Stimulated activated naive B cell treated with anti-CD40 and anti-IgM and Interleukin-4, amounts not matched to agents 10 μg/mL and 1 μg/mL and 100 μg/mL, for 72 hours (primary cell): ENCODE data around the gene TMEM259.

Experiments
- ATAC-seq, 2 donors: fragments of 150-1000 bp; cut with Tn5 transposase; replicated peaks; 2 replicates each; pipeline ENCODE4 v1.10.0; 2021; ENCODE audit warnings: moderate library complexity in 1 of 2
- DNase-seq: peaks from one replicate; pipeline ENCODE4 v3.0.0; 2021
- H3K27ac Mint-ChIP-seq: one replicate; pipeline ENCODE4 v1.8.0; 2022; ENCODE audit warnings: mild to moderate bottlenecking, mixed read lengths
- H3K27me3 Mint-ChIP-seq, 2 donors: one replicate each; pipeline ENCODE4 v1.8.0; 2022; ENCODE audit warnings: mixed read lengths in 2 of 2
- H3K36me3 Mint-ChIP-seq, 2 donors: one replicate each; pipeline ENCODE4 v1.8.0; 2022; ENCODE audit warnings: mixed read lengths in 2 of 2, mild to moderate bottlenecking in 1 of 2
- H3K4me1 Mint-ChIP-seq, 2 donors: one replicate each; pipeline ENCODE4 v1.8.0; 2022; ENCODE audit warnings: mixed read lengths in 2 of 2, mild to moderate bottlenecking in 1 of 2
- H3K4me3 Mint-ChIP-seq, 2 donors: one replicate each; pipeline ENCODE4 v1.8.0; 2022; ENCODE audit warnings: mild to moderate bottlenecking in 2 of 2, mixed read lengths in 2 of 2, moderate library complexity in 1 of 2
- H3K9me3 Mint-ChIP-seq, 2 donors: one replicate each; pipeline ENCODE4 v1.8.0; 2022; ENCODE audit warnings: mixed read lengths in 2 of 2, mild to moderate bottlenecking in 1 of 2

The TMEM259 gene

DNA sequence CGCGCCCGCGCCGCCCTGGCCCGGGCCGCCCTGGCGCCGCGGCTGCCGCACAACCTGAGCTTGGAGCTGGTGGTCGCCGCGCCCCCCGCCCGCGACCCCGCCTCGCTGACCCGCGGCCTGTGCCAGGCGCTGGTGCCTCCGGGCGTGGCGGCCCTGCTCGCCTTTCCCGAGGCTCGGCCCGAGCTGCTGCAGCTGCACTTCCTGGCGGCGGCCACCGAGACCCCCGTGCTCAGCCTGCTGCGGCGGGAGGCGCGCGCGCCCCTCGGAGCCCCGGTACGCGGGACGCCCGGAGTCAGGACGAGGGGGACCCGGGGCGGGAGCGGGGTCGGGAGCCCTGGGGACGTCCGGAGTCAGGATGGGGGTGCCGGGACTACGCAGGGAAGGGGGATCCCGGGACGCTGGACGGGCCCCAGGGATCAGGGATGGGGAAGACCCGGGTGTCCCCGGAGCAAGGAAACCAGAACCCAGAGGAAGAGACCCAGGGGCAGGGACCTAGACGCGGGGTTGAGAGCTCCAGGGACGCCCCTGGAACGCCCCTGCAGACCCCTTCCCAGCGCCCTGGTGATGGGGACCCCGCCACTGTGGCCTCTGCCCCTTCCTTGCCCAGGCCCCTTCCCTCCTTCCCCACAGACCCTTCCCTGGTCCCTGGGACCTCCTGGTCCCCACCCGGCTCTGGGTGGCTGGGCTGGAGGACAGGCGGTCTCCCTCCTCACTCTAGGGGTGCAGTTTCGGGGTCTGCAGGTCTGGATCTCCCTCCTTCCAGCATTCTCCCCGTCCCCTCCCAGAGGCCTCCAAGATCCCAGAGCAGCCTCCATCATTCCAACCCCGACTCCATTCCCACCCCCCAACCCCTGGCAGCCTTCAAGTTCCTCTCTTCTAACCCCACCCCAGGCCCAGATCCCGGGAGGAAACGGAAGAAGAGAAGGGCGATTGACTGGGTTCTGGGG, 20.1 kb downstream of the TMEM259 start:
- ATAC-seq (no peak), DNase-seq (no peak)
- peaks cover 0 to 4% of the 10 kb centered on the region in 2 donors for H3K9me3 Mint-ChIP-seq
- peaks cover 23 to 29% of the 10 kb centered on the region in 2 donors for H3K4me1 Mint-ChIP-seq
- peaks cover 38 to 58% of the 10 kb centered on the region in 2 donors for H3K27me3 Mint-ChIP-seq
- peak overlapping the region; percentile 51 to 73 for H3K4me3 Mint-ChIP-seq
- peaks cover 7 to 17% of the 10 kb centered on the region in 2 donors for H3K36me3 Mint-ChIP-seq
- peak overlapping the region; percentile 25 for H3K27ac Mint-ChIP-seq

DNA sequence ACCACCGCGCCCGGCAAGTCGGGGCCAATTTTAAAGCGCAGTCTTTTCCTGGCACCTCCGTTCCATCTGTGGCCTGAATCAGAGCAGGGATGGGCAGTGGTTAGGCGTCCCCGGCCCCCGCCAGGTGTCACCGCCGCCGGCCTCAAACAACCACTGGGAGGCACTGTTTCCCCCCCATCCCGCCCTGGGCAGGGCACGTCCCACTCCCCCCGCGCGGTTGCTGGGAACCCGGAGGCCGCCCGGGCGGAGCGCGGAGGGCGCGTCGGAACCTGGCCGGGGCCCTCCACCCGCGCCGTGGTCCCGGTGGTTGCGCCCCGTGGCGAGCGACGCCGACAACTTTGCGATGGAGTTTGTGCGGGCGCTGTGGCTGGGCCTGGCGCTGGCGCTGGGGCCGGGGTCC, 20.8 kb downstream of the TMEM259 start, which contains the start of gene GRIN3B:
Gene GRIN3B (plus strand): TSS at position 325 of the 400 bp plus-strand sequence. CDS start 19 bp downstream, at position 344.
- Mint-ChIP-seq H3K4me1 (peaks cover 23 to 25% of the 10 kb centered on the region in 2 donors), H3K36me3 (peaks cover 6 to 18% of the 10 kb centered on the region in 2 donors), H3K27me3 (peaks cover 38 to 58% of the 10 kb centered on the region in 2 donors), H3K9me3 (peaks cover 0 to 4% of the 10 kb centered on the region in 2 donors), H3K27ac (peak within 1 kb of the TSS; percentile 84), H3K4me3 (peak within 1 kb of the TSS; percentile 52 to 73)
- peak; percentile 38 for DNase-seq
- ATAC-seq, result peak; percentile 51 to 66

GRCh38 chr19:999379-999719, 21.6 kb downstream of the TMEM259 start:
- Mint-ChIP-seq H3K27me3 (peaks cover 38 to 58% of the 10 kb centered on the region in 2 donors), H3K4me3 (peak overlapping the region; percentile 52 to 69), H3K36me3 (peaks cover 4 to 20% of the 10 kb centered on the region in 2 donors), H3K27ac (peak overlapping the region; percentile 84), H3K4me1 (peaks cover 23 to 24% of the 10 kb centered on the region in 2 donors), H3K9me3 (peaks cover 0 to 4% of the 10 kb centered on the region in 2 donors)
- ATAC-seq (no peak), DNase-seq (no peak)

GRCh38 chr19:998064-998463, 22.9 kb downstream of the TMEM259 start:
- Mint-ChIP-seq H3K9me3 (peaks cover 0 to 4% of the 10 kb centered on the region in 2 donors), H3K27ac (no peak overlapping the region), H3K4me1 (peaks cover 18 to 24% of the 10 kb centered on the region in 2 donors), H3K36me3 (peaks cover 5 to 30% of the 10 kb centered on the region in 2 donors), H3K27me3 (peaks cover 38 to 53% of the 10 kb centered on the region in 2 donors), H3K4me3 (no peak overlapping the region)
- ATAC-seq, result no peak
- DNase-seq, result no peak

- Mint-ChIP-seq H3K27me3 (peaks cover 30 to 40% of the 10 kb centered on the region in 2 donors), H3K9me3 (peaks cover 0 to 4% of the 10 kb centered on the region in 2 donors), H3K4me1 (peaks cover 14 to 17% of the 10 kb centered on the region in 2 donors), H3K36me3 (peaks cover 8 to 32% of the 10 kb centered on the region in 2 donors), H3K4me3 (peak overlapping the region in 1 of 2 donors; percentile 32), H3K27ac (peak overlapping the region; percentile 73)
- peak; percentile 29 to 48 for ATAC-seq
- peak; percentile 41 for DNase-seq
Observed at GRCh38 chr19:996051-996838, 24.7 kb downstream of the TMEM259 start.

DNA sequence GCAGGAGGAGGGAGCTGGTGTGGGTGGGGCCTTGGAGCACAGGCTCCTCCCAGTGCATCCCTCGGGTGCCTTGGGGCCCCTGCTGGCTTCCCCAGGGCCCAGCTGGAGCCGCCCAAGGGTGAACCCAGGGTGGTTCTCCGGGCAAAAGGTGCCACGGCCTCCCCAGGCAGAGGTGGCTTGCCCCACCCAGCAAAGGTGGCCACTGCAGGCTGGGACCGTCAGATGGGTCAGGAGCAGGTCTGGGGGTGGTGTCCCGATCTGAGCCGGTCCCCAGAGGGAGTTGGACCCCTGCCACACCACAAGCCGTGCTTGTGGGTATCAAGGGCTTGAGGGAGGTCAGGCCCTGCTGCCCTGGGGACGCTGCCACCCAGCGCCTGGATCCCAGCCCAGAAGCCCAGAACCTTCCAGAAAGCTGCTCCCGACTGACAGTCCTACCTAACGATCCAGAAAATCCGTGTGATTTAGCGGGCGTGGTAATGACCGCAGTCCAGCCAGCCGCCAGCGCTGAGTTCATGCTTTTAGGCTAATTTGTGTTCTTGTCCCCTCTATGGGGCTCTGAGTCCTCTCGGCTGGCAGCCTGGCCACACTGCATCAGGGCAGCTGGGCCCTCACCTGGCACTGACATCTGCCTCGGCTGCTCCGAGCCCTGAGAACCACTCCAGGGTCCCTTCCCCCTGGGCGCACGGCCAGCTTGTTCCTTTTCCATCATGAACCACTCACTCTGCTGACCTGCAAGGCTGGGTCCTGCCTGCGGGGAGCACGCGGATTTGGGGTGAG, 25.7 kb downstream of the TMEM259 start:
- DNase-seq, result no peak
- H3K9me3 Mint-ChIP-seq, result peaks cover 0 to 4% of the 10 kb centered on the region in 2 donors
- no peak overlapping the region for H3K27ac Mint-ChIP-seq
- H3K4me3 Mint-ChIP-seq, result no peak overlapping the region
- peaks cover 16 to 41% of the 10 kb centered on the region in 2 donors for H3K36me3 Mint-ChIP-seq
- H3K4me1 Mint-ChIP-seq, result peaks cover 11 to 14% of the 10 kb centered on the region in 2 donors
- ATAC-seq, result no peak
- H3K27me3 Mint-ChIP-seq, result peaks cover 27 to 35% of the 10 kb centered on the region in 2 donors

GRCh38 chr19:994516-994915, 26.4 kb downstream of the TMEM259 start:
- H3K4me3 Mint-ChIP-seq, result no peak overlapping the region
- H3K4me1 Mint-ChIP-seq, result peaks cover 11 to 14% of the 10 kb centered on the region in 2 donors
- ATAC-seq, result no peak

GRCh38 chr19:993831-994393, 27.0 kb downstream of the TMEM259 start:
- Mint-ChIP-seq H3K27me3 (peaks cover 21 to 28% of the 10 kb centered on the region in 2 donors), H3K9me3 (no peaks in the 10 kb centered on the region), H3K36me3 (peaks cover 22 to 44% of the 10 kb centered on the region in 2 donors), H3K4me3 (no peak overlapping the region), H3K27ac (no peak overlapping the region), H3K4me1 (peaks cover 7 to 10% of the 10 kb centered on the region in 2 donors)
- no peak for ATAC-seq
- no peak for DNase-seq

More at GRCh38 chr19:994516-994915, 26.4 kb downstream of the TMEM259 start:
- Mint-ChIP-seq H3K27ac (no peak overlapping the region), H3K27me3 (peaks cover 27 to 34% of the 10 kb centered on the region in 2 donors), H3K36me3 (peaks cover 22 to 42% of the 10 kb centered on the region in 2 donors), H3K9me3 (peaks cover 0 to 4% of the 10 kb centered on the region in 2 donors)
- no peak for DNase-seq

DNA sequence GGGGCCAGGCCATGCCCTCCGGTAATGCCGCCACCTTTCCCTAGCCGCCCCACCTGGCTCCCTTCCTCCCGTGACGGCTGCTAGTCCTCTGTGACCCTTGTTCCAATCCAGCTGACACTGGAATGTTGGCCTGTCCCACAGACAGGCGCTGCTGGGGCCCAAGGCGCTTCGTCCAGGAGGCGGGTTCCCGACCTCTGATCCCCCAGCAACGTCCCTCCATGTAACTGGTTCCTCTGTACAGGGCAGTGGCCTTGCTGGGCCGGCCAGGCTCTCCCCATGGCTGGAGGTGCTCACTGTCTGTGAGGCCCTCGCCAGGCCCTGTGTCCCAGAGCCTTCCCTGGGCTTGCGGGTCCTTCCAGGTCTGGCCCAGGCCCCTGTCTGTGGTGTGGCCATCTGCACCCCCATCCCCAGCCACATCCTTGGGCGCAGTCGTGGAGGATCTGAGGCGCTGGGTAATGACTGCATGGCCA, 27.5 kb downstream of the TMEM259 start:
- Mint-ChIP-seq H3K27me3 (peaks cover 17 to 24% of the 10 kb centered on the region in 2 donors), H3K9me3 (no peaks in the 10 kb centered on the region), H3K4me3 (no peak overlapping the region), H3K36me3 (peaks cover 27 to 49% of the 10 kb centered on the region in 2 donors), H3K27ac (no peak overlapping the region), H3K4me1 (peaks cover 5 to 8% of the 10 kb centered on the region in 2 donors)
- DNase-seq (no peak), ATAC-seq (no peak)

- DNase-seq (no peak), ATAC-seq (no peak)
- H3K27me3 Mint-ChIP-seq, result peaks cover 12 to 18% of the 10 kb centered on the region in 2 donors
- H3K9me3 Mint-ChIP-seq, result no peaks in the 10 kb centered on the region
- H3K4me1 Mint-ChIP-seq, result peaks cover 7 to 8% of the 10 kb centered on the region in 2 donors
- H3K36me3 Mint-ChIP-seq, result peaks cover 32 to 54% of the 10 kb centered on the region in 2 donors
- no peak overlapping the region for H3K4me3 Mint-ChIP-seq
- H3K27ac Mint-ChIP-seq, result no peak overlapping the region
Observed at GRCh38 chr19:992670-993055, 28.3 kb downstream of the TMEM259 start.

DNA sequence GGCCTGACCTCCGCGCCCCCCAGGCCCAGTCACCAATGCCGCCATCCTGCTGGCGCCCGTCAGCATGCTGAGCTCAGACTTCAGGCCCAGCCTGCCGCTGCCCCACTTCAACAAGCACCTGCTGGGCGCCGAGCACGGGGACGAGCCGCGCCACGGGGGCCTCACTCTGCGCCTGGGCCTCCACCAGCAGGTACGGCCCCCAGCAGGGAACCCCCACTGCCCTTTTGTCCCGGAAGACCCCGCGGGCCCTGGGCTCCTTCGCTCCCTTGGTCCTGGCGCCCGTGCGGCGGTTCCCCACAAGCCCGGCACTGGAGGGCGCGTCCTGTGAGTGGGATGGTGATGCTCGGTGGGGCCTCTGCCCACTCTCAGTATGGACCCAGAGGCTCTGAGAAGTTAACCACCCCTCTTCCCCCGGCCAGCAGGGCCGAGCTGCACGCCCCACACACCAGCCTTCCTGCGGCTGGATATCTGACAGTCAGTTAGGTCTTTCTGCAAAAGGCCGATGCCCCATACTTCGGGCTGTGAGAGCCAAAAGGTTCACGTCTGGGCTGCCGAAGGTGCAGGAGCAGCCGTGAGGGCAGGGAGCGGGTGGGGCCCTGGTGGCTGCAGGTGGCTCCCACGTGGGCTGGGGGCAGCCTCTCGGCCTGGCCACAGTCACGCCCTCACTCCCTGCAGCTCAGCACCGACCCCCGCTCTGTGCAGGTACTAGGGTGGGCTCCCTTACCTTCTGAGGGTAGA, 28.8 kb downstream of the TMEM259 start:
- Mint-ChIP-seq H3K36me3 (peaks cover 32 to 55% of the 10 kb centered on the region in 2 donors), H3K9me3 (no peaks in the 10 kb centered on the region), H3K27me3 (peaks cover 11 to 12% of the 10 kb centered on the region in 2 donors), H3K4me1 (peaks cover 7 to 8% of the 10 kb centered on the region in 2 donors), H3K27ac (no peak overlapping the region), H3K4me3 (no peak overlapping the region)
- DNase-seq, result no peak
- ATAC-seq, result no peak

GRCh38 chr19:991174-991931, 29.6 kb downstream of the TMEM259 start:
- no peak overlapping the region for H3K4me3 Mint-ChIP-seq
- ATAC-seq (peak; percentile 59 to 68), DNase-seq (no peak)

More at GRCh38 chr19:991174-991931, 29.6 kb downstream of the TMEM259 start:
- H3K27me3 Mint-ChIP-seq, result peaks cover 4 to 5% of the 10 kb centered on the region in 2 donors
- H3K27ac Mint-ChIP-seq, result no peak overlapping the region
- peaks cover 37 to 60% of the 10 kb centered on the region in 2 donors for H3K36me3 Mint-ChIP-seq
- H3K9me3 Mint-ChIP-seq, result no peaks in the 10 kb centered on the region
- H3K4me1 Mint-ChIP-seq, result peaks cover 5 to 8% of the 10 kb centered on the region in 2 donors
